ENCODE measurements around the gene ASTN2. TPM values are rescaled to one million over a fixed set of nuclear protein-coding genes. Genes with fewer than 3 reads are reported as not detected.

The ASTN2 gene
- total and polyA plus RNA-seq, 2 donors (not counting 3 experiments of a cell fraction or from before 2014, with no cell fraction given): 1.0 to 1.9 TPM

DNA sequence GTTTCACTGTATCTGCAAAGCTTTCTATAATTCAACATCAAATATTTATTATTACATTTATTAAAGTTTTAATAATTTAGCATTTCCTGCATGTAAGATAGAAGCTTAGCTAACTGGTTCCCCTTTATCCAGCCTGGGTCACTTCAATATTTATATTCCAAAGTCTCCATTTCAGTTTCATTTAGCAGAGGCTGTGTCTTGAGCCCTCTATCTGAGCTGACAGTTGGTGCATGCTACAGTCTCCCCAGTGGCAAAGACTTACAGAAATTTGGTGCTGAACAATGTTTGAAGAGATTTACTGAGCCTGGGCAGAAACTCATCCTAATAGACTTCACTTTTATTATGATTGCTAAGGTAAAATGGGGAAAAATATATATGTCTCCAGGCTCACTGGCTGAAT lies 448.7 kb downstream of the ASTN2 start:
- dilution Hi-C loops (cut with MboI; ENCODE audit: extremely low pct_ligation_motif_present, low sequenced_read_pairs) (no loop called here), intact Hi-C loops (cut with micrococcal nuclease) (no loop called here)
- no peak overlapping the region for H3K4me2 ChIP-seq (ENCODE audit: insufficient read depth, low read length)
- H4K20me1 ChIP-seq (replicated peaks; ENCODE audit: control insufficient read depth, extremely low read depth, insufficient read depth, low read length): no peaks in the 10 kb centered on the region
- no peaks in the 10 kb centered on the region for H3K36me3 ChIP-seq (ENCODE audit: control insufficient read depth in 2 of 2, extremely low read depth in 1 of 2, insufficient read depth in 2 of 2, low read length in 2 of 2)
- H2AFZ ChIP-seq (ENCODE audit: low read depth, low read length): no peak overlapping the region
- no peak overlapping the region for H3K9ac ChIP-seq (replicated peaks; ENCODE audit: extremely low read depth, insufficient read depth, low read length)
- no peaks in the 10 kb centered on the region for H3K79me2 ChIP-seq (ENCODE audit: control insufficient read depth, insufficient read depth, low read length)
- TF ChIP-seq JUN (IDR thresholded peaks at IDR 0.05; ENCODE audit: borderline replicate concordance, insufficient read depth, insufficient read length, low read depth): no peak
- no peak for TF ChIP-seq POLR2A (IDR thresholded peaks at IDR 0.05; ENCODE audit: low read depth, low read length)
- no peak for TF ChIP-seq MAX (IDR thresholded peaks at IDR 0.05; ENCODE audit: insufficient read depth, insufficient read length)
- no peak for TF ChIP-seq MYC (IDR thresholded peaks at IDR 0.05; ENCODE audit: low read depth, low read length)
- TF ChIP-seq, protein P1, sequence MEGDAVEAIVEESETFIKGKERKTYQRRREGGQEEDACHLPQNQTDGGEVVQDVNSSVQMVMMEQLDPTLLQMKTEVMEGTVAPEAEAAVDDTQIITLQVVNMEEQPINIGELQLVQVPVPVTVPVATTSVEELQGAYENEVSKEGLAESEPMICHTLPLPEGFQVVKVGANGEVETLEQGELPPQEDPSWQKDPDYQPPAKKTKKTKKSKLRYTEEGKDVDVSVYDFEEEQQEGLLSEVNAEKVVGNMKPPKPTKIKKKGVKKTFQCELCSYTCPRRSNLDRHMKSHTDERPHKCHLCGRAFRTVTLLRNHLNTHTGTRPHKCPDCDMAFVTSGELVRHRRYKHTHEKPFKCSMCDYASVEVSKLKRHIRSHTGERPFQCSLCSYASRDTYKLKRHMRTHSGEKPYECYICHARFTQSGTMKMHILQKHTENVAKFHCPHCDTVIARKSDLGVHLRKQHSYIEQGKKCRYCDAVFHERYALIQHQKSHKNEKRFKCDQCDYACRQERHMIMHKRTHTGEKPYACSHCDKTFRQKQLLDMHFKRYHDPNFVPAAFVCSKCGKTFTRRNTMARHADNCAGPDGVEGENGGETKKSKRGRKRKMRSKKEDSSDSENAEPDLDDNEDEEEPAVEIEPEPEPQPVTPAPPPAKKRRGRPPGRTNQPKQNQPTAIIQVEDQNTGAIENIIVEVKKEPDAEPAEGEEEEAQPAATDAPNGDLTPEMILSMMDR (IDR thresholded peaks at IDR 0.05; ENCODE audit: extremely low read depth in 1 of 2, insufficient read depth in 1 of 2, low read depth in 1 of 2, low read length in 2 of 2): no peak
- no peak for TF ChIP-seq FOS (IDR thresholded peaks at IDR 0.05; ENCODE audit: borderline replicate concordance, insufficient read depth, low read length)
- TF ChIP-seq POLR2AphosphoS5 (IDR thresholded peaks at IDR 0.05; ENCODE audit: insufficient read depth, low read depth, low read length): no peak
- TF ChIP-seq GATA2 (IDR thresholded peaks at IDR 0.05; ENCODE audit: insufficient read depth, insufficient read length, low read depth, low read length): no peak
- TF ChIP-seq EZH2 (IDR thresholded peaks at IDR 0.05; ENCODE audit: borderline replicate concordance, low read depth, low read length, severe bottlenecking): no peak
- H3K27ac ChIP-seq (ENCODE audit: insufficient read depth, low read depth, low read length): no peak overlapping the region
- FAIRE-seq: no peak
- BruUV-seq (replicated peaks): no TSS peak
- H3K4me3 ChIP-seq (replicated peaks in 1 of 3; ENCODE audit: insufficient read depth in 1 of 3, low read depth in 1 of 3, low read length in 3 of 3): no peak overlapping the region
- no peaks in the 10 kb centered on the region for H3K27me3 ChIP-seq (ENCODE audit: control insufficient read depth in 2 of 2, insufficient read depth in 2 of 2, low read length in 2 of 2)
- H3K4me1 ChIP-seq (ENCODE audit: control insufficient read depth, extremely low read depth, insufficient read depth, low read length): no peaks in the 10 kb centered on the region
- no peaks in the 10 kb centered on the region for H3K9me1 ChIP-seq (replicated peaks; ENCODE audit: control insufficient read depth, extremely low read depth, insufficient read depth, low read length)
- ChIA-PET POLR2A (no interaction called here), CTCF (no interaction called here)
- no peak for DNase-seq (ENCODE audit: low read depth, low spot score)
- H3K9me3 ChIP-seq (replicated peaks; ENCODE audit: control insufficient read depth, insufficient read depth, low read length): peaks cover 11% of the 10 kb centered on the region

Data from endothelial cell of umbilical vein (primary cell).